Measurements from ENCODE around the gene MAP7. TPM values are rescaled to one million over a fixed set of nuclear protein-coding genes. Genes with fewer than 3 reads are reported as not detected.

MAP7 gene
- polyA plus RNA-seq, 6 donors from 2014 or later, result 0.19 to 0.71 (median 0.32) TPM; not detected in 2

GRCh38 chr6:136343275-136343674, 206.9 kb downstream of the MAP7 start:
- Mint-ChIP-seq H3K27me3 (no peaks in the 10 kb centered on the region), H3K9me3 (no peaks in the 10 kb centered on the region), H3K36me3 (no peaks in the 10 kb centered on the region), H3K4me3 (no peak overlapping the region), H3K27ac (no peak overlapping the region), H3K4me1 (no peaks in the 10 kb centered on the region)
- ATAC-seq (ENCODE audit: low read depth in 2 of 2) (no peak), DNase-seq (no peak)

GRCh38 chr6:136341967-136342366, 208.3 kb downstream of the MAP7 start:
- no peaks in the 10 kb centered on the region for H3K36me3 Mint-ChIP-seq
- ATAC-seq (ENCODE audit: low read depth in 2 of 2), result no peak
- H3K27me3 Mint-ChIP-seq, result no peaks in the 10 kb centered on the region
- H3K4me1 Mint-ChIP-seq, result no peaks in the 10 kb centered on the region
- H3K27ac Mint-ChIP-seq, result no peak overlapping the region
- no peak overlapping the region for H3K4me3 Mint-ChIP-seq
- H3K9me3 Mint-ChIP-seq, result no peaks in the 10 kb centered on the region
- no peak for DNase-seq

GRCh38 chr6:136341367-136341766, 208.9 kb downstream of the MAP7 start:
- no peaks in the 10 kb centered on the region for H3K9me3 Mint-ChIP-seq
- ATAC-seq (ENCODE audit: low read depth in 2 of 2) (no peak), DNase-seq (no peak)
- H3K4me3 Mint-ChIP-seq, result no peak overlapping the region
- no peaks in the 10 kb centered on the region for H3K36me3 Mint-ChIP-seq
- H3K4me1 Mint-ChIP-seq, result no peaks in the 10 kb centered on the region
- no peak overlapping the region for H3K27ac Mint-ChIP-seq
- H3K27me3 Mint-ChIP-seq, result no peaks in the 10 kb centered on the region

- H3K9me3 Mint-ChIP-seq, result no peaks in the 10 kb centered on the region
These were observed 211.7 kb downstream of the MAP7 start for GRCh38 chr6:136338486-136338885.

GRCh38 chr6:136337606-136338005, 212.6 kb downstream of the MAP7 start:
- ATAC-seq (ENCODE audit: low read depth in 2 of 2), result no peak
- Mint-ChIP-seq H3K4me1 (no peaks in the 10 kb centered on the region), H3K9me3 (no peaks in the 10 kb centered on the region)

More at GRCh38 chr6:136338486-136338885, 211.7 kb downstream of the MAP7 start:
- DNase-seq, result no peak
- Mint-ChIP-seq H3K27ac (no peak overlapping the region), H3K4me3 (no peak overlapping the region), H3K36me3 (no peaks in the 10 kb centered on the region), H3K27me3 (no peaks in the 10 kb centered on the region), H3K4me1 (no peaks in the 10 kb centered on the region)
- no peak for ATAC-seq (ENCODE audit: low read depth in 2 of 2)

GRCh38 chr6:136337121-136337520, 213.1 kb downstream of the MAP7 start:
- Mint-ChIP-seq H3K4me3 (no peak overlapping the region), H3K27me3 (no peaks in the 10 kb centered on the region), H3K9me3 (no peaks in the 10 kb centered on the region), H3K27ac (peak overlapping the region in 1 of 6 donors; percentile 4), H3K4me1 (no peaks in the 10 kb centered on the region), H3K36me3 (no peaks in the 10 kb centered on the region)
- DNase-seq (no peak), ATAC-seq (ENCODE audit: low read depth in 2 of 2) (no peak)

More at GRCh38 chr6:136337606-136338005, 212.6 kb downstream of the MAP7 start:
- Mint-ChIP-seq H3K36me3 (no peaks in the 10 kb centered on the region), H3K4me3 (no peak overlapping the region), H3K27ac (no peak overlapping the region), H3K27me3 (no peaks in the 10 kb centered on the region)
- no peak for DNase-seq

- peak overlapping the region in 1 of 6 donors; percentile 27 for H3K27ac Mint-ChIP-seq
- no peak for ATAC-seq (ENCODE audit: low read depth in 2 of 2)
- H3K27me3 Mint-ChIP-seq, result no peaks in the 10 kb centered on the region
- no peaks in the 10 kb centered on the region for H3K9me3 Mint-ChIP-seq
- no peaks in the 10 kb centered on the region for H3K4me1 Mint-ChIP-seq
- H3K4me3 Mint-ChIP-seq, result no peak overlapping the region
- no peaks in the 10 kb centered on the region for H3K36me3 Mint-ChIP-seq
- DNase-seq, result no peak
These were observed 214.4 kb downstream of the MAP7 start for GRCh38 chr6:136335736-136336363.

GRCh38 chr6:136334853-136335252, 215.4 kb downstream of the MAP7 start:
- no peaks in the 10 kb centered on the region for H3K9me3 Mint-ChIP-seq
- H3K27me3 Mint-ChIP-seq, result no peaks in the 10 kb centered on the region
- no peak overlapping the region for H3K27ac Mint-ChIP-seq
- H3K4me1 Mint-ChIP-seq, result no peaks in the 10 kb centered on the region
- no peak overlapping the region for H3K4me3 Mint-ChIP-seq
- DNase-seq (no peak), ATAC-seq (ENCODE audit: low read depth in 2 of 2) (no peak)
- H3K36me3 Mint-ChIP-seq, result no peaks in the 10 kb centered on the region

- Mint-ChIP-seq H3K36me3 (no peaks in the 10 kb centered on the region), H3K27me3 (no peaks in the 10 kb centered on the region), H3K27ac (no peak overlapping the region), H3K9me3 (no peaks in the 10 kb centered on the region), H3K4me1 (no peaks in the 10 kb centered on the region), H3K4me3 (no peak overlapping the region)
- ATAC-seq (ENCODE audit: low read depth in 2 of 2), result no peak
- DNase-seq, result no peak
These were observed 215.8 kb downstream of the MAP7 start for GRCh38 chr6:136334465-136334846.

GRCh38 chr6:136333824-136334464, 216.3 kb downstream of the MAP7 start:
- H3K27me3 Mint-ChIP-seq, result no peaks in the 10 kb centered on the region
- H3K27ac Mint-ChIP-seq, result no peak overlapping the region
- H3K36me3 Mint-ChIP-seq, result no peaks in the 10 kb centered on the region
- H3K4me3 Mint-ChIP-seq, result no peak overlapping the region
- DNase-seq (no peak), ATAC-seq (ENCODE audit: low read depth in 2 of 2) (no peak)
- no peaks in the 10 kb centered on the region for H3K9me3 Mint-ChIP-seq
- no peaks in the 10 kb centered on the region for H3K4me1 Mint-ChIP-seq

GRCh38 chr6:136331461-136331860, 218.8 kb downstream of the MAP7 start:
- DNase-seq (no peak), ATAC-seq (ENCODE audit: low read depth in 2 of 2) (no peak)
- no peaks in the 10 kb centered on the region for H3K9me3 Mint-ChIP-seq
- no peak overlapping the region for H3K4me3 Mint-ChIP-seq
- no peaks in the 10 kb centered on the region for H3K36me3 Mint-ChIP-seq
- no peaks in the 10 kb centered on the region for H3K27me3 Mint-ChIP-seq
- H3K27ac Mint-ChIP-seq, result no peak overlapping the region
- H3K4me1 Mint-ChIP-seq, result no peaks in the 10 kb centered on the region

- DNase-seq, result no peak
- H3K4me1 Mint-ChIP-seq, result no peaks in the 10 kb centered on the region
- H3K9me3 Mint-ChIP-seq, result no peaks in the 10 kb centered on the region
- no peaks in the 10 kb centered on the region for H3K36me3 Mint-ChIP-seq
- ATAC-seq (ENCODE audit: low read depth in 2 of 2), result no peak
- no peak overlapping the region for H3K4me3 Mint-ChIP-seq
- H3K27ac Mint-ChIP-seq, result no peak overlapping the region
- H3K27me3 Mint-ChIP-seq, result no peaks in the 10 kb centered on the region
These were observed 219.6 kb downstream of the MAP7 start for GRCh38 chr6:136330634-136331033.

- H3K9me3 Mint-ChIP-seq, result no peaks in the 10 kb centered on the region
- DNase-seq, result no peak
- ATAC-seq (ENCODE audit: low read depth in 2 of 2), result peak in 1 of 2 donors; percentile 18
- H3K27ac Mint-ChIP-seq, result no peak overlapping the region
- H3K36me3 Mint-ChIP-seq, result no peaks in the 10 kb centered on the region
- no peak overlapping the region for H3K4me3 Mint-ChIP-seq
- no peaks in the 10 kb centered on the region for H3K4me1 Mint-ChIP-seq
- peaks cover 0 to 3% (median 0%) of the 10 kb centered on the region in 3 donors for H3K27me3 Mint-ChIP-seq
These were observed 224.1 kb downstream of the MAP7 start for GRCh38 chr6:136326038-136326553.

GRCh38 chr6:136324686-136325380, 225.4 kb downstream of the MAP7 start:
- ATAC-seq (ENCODE audit: low read depth in 2 of 2) (no peak), DNase-seq (no peak)
- Mint-ChIP-seq H3K4me3 (no peak overlapping the region), H3K27me3 (peaks cover 0 to 3% (median 0%) of the 10 kb centered on the region in 3 donors), H3K36me3 (no peaks in the 10 kb centered on the region), H3K9me3 (no peaks in the 10 kb centered on the region), H3K4me1 (no peaks in the 10 kb centered on the region), H3K27ac (no peak overlapping the region)

Measured in naive B cell (primary cell).